HEK293 (cell line): ENCODE data around the gene B4GALNT3.
"Not testable (repeated sequence)": the region's sequence is repeated elsewhere in the genome, so short reads cannot be mapped to it uniquely, and the experiment has no call there.

Experiments
- ZNF830 ChIP-seq: fragments of 450-650 bp; IDR thresholded peaks from 2 replicates; pipeline ENCODE4 v1.5.0; 2018; ENCODE audit warnings: missing biosample characterization, missing genetic modification characterization, low read depth, mild to moderate bottlenecking, moderate library complexity
- TF ChIP-seq, protein P1 (sequence below): fragments of 450-650 bp; formaldehyde crosslinking; IDR thresholded peaks from 2 replicates; pipeline ENCODE4 v1.5.1; 2016; ENCODE audit warnings: missing biosample characterization, missing genetic modification characterization

DNA sequence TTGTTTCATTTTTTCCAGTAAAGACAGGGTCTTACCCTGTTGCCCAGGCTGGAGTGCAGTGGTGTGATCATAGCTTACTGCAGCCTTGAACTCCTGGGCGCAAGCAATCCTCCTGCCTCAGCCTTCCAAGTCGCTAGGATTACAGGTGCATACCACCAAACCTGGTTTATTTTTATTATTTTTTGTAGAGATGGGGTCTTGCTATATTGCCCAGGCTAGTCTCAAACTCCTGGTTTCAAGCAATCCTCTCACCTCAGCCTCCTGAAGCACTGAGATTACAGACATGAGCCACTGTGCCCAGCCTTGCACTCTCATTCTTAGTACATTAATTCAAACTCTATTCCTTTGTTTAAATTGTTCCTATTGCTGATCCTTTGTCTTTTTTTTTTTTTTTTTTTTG lies 24.0 kb upstream of the B4GALNT3 start:
- TF ChIP-seq, protein P1, sequence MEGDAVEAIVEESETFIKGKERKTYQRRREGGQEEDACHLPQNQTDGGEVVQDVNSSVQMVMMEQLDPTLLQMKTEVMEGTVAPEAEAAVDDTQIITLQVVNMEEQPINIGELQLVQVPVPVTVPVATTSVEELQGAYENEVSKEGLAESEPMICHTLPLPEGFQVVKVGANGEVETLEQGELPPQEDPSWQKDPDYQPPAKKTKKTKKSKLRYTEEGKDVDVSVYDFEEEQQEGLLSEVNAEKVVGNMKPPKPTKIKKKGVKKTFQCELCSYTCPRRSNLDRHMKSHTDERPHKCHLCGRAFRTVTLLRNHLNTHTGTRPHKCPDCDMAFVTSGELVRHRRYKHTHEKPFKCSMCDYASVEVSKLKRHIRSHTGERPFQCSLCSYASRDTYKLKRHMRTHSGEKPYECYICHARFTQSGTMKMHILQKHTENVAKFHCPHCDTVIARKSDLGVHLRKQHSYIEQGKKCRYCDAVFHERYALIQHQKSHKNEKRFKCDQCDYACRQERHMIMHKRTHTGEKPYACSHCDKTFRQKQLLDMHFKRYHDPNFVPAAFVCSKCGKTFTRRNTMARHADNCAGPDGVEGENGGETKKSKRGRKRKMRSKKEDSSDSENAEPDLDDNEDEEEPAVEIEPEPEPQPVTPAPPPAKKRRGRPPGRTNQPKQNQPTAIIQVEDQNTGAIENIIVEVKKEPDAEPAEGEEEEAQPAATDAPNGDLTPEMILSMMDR (tag by site-specific recombination) = not testable (repeated sequence)
- not testable (repeated sequence) for TF ChIP-seq ZNF830 (tag by site-specific recombination)
